GM18867 (cell line): ENCODE results near the gene BZW2.
A peak's percentile ranks its signal among the peaks of the same experiment; 100 is the strongest.
"Not testable (repeated sequence)": the region's sequence is repeated elsewhere in the genome, so short reads cannot be mapped to it uniquely, and the experiment has no call there.

Experiments
- ATAC-seq: cut with Tn5 transposase; IDR thresholded peaks from one replicate; pipeline ENCODE4 v1.9.1; 2021; ENCODE audit warnings: mild to moderate bottlenecking, moderate library complexity; ENCODE audit not compliant: unreplicated experiment

BZW2 gene

DNA sequence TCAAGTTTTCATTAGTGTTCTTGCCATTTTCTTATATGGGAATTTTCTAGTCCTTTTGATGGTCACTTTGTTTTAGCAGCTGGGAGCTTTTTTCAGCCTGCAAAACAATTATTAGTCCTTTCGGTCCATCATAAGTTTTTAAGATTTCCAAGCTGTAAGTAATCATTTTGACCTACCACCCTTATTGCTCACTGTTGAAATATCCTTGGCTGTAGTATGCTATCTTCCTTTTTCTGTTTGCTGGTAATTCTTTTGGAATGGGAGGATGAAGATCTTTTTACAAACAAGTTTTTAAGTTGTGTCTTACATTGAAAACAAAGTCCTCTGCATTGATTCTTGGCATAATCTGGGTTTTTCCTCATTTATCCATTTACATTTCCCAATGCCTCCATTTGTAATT lies 24.0 kb downstream of the BZW2 start:
- ATAC-seq = no peak

DNA sequence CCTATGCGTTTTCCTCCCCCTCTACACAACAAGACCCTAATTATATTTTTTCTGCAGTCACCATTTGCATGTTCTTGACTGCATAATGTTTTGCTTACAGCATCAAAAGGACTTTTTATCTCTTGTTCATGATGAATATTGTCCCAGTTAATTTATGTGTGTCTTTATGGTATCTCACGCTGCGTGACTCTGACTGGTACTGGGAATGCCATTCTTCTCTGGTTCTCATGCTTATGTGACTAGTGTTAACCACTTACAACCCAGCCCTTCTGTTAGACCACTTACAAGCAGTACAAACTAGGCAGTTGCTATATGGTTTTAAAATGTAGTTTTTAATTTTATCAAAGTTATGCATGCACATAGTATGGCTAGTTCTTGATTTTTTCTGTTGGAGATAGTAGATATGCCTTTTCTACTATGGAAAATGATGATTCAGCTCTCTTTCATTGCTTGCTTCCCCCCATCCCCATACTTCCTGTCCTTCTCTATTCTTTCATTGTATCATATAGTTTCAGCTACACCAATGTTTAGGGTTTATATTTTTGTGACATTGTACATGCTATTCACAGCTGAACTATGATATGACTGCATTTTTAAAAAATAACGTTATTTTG lies 24.9 kb downstream of the BZW2 start:
- ATAC-seq = no peak

DNA sequence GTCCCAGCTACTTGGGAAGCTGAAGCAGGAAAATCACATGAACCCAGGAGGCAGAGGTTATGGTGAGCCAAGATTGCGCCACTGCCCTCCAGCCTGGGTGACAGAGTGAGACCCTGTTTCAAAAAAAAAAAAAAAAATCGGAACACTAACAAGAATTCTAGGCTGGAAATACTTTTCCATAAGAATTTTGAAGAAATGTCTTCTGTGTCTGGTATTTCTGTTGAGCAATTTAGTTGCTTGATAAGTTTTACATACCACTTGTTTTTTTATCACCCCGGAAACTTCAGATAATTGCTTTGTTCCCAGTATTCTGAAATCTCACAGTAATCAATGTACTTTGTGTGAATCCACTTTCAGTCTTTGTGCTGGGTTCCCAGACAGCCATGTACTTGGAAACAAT lies 25.8 kb downstream of the BZW2 start:
- no peak for ATAC-seq

DNA sequence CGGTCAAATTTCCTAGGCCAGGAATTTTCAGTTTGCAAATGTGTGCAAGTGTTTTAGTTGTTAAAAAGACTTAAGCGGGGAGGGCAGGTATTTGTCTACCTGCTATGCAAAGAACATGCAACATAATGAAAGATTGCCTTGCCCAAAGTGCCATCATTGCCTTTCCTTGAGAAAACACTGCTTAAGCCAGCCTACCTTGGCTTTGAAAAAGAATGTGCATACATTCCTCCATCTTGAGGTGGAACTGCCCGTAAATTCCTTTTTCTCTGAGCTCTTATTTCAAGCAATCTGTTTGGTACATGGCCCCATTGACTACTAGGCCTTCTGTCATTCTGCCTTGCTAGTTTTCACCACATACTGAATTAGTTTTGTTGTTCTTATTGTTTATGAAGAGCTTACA lies 29.3 kb downstream of the BZW2 start:
- ATAC-seq = no peak

DNA sequence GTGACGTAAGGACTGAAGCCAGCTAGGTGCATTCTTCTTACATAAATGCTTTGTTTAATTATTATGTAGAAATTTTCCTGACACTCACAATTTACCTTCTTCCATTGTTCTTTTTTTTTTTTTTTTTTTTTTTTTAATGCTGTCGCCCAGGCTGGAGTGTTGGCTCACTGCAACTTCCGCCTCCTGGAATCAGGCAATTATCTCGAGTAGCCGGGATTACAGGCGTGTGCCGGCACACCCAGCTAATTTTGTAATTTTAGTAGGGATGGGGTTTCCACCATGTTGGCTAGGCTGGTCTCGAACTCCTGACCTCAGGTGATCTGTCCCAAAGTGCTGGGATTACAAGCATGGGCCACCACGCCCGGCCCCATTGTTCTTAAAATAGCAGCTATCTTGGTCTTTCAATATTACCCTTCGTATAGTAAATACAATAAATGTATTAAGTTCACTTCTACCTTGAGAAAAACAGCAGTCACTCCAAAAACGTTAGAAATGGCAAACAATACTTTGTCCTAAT lies 32.1 kb downstream of the BZW2 start:
- no peak for ATAC-seq

DNA sequence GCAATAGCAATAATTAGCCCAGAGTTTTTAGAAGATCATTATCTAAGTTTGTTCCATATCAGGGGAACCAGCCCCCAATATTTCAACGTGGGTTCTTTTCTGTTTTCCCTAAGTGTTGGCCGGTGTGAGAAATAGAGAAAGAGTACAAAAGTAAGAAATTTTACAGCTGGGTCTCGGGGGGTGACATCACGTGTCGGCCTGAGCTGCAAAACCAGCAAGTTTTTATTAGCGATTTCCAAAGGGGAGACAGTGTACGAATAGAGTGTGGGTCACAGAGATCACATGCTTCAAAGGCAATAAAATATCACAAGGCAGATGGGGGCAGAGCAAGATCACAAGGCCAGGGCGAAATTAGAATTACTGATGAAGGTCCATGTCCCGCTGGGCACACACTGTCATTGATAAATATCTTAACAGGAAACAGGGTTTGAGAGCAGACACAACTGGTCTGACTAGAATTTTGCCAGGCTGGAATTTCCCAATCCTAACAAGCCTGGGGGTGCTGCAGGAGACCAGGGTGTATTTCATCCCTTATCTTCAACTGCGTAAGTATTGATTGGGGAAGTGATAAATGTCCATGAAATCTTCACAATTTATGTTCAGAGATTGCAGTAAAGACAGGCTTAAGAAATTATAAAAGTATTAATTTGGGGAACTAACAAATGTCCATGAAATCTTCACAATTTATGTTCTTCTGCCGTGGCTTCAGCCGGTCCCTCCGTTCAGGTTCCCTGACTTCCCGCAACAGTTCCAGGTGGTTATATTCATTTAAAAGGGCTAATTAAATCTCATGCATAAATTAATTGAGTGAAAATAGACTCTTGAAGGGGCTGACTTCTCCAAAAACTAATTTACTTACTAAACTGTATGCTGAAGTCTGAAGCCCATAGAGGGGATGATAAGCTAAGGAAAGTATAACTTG lies 32.9 kb downstream of the BZW2 start:
- not testable (repeated sequence) for ATAC-seq

DNA sequence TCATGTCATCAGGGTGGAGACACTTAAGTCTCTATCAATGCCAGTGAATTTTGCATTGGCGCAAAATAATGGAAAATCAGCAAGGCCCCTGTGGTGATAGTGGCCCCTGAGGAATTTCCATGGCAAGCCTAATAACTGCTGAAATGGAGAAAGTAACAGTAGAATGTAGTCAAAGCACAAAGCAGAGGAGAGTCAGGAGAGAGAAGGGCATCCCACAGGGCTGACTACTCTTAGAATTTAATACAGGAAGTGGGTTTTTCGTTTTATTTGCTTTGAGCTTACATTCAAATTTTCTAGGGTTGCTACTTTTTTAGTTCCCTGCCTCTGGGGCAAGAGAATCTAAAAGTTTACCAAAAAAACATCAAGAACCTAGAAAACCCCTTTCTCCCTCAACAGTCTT lies 39.0 kb downstream of the BZW2 start:
- ATAC-seq = no peak

DNA sequence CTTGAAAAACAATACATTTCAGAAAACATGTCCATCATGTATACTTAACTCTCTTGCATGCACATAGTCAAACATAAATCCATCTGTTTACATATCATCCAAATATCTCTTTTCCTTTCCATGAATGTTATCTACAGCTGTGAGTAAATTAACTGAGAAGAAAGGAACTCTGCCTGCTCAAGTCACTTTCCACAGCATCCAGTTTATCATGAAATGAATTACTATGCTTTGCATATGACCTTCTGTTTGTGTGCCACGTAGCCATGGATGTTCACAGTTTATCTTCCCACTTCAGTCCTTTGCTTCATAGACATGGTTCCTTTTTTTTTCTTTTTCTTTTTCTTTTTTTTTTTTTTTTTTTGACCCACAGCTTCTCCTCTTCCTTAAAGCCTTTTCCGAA lies 39.6 kb downstream of the BZW2 start:
- no peak for ATAC-seq

DNA sequence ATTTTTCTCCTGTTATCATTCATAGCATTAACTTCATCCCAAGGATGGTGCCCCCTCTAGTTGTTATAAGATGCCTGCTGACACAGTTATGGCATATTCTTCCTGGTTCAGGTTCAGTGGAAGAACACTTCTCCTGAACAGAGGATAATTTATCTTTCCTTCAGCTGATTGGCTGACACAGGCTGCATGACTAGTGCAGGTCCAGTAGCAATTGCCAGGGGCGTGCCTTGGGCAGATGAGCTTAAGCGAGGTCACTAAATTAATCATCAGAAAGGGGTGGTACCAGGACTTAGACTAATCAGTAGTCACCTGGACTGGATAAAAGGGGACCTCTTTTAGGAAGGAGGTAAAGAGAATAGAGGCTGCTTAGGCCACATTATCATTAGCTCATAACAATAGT lies 42.3 kb downstream of the BZW2 start:
- no peak for ATAC-seq

DNA sequence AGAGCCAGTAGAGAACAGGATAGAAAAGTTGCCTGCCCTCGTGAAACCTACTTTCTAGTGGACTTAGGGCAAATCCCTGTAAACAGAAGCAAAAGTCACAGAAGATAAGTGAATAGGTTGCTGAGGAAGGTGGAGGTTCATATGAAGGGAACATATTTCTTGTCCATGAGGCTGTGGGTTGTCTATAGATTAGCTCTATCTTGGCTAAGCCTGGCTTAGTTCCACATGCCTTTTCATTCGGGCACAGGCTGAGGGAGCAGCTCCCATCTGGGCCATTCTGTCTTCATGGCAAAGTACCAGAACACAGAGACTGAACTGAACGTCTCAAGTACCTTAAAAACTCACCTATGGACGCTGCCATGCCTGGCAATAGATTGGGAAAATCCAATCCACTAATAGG lies 45.3 kb downstream of the BZW2 start:
- no peak for ATAC-seq

DNA sequence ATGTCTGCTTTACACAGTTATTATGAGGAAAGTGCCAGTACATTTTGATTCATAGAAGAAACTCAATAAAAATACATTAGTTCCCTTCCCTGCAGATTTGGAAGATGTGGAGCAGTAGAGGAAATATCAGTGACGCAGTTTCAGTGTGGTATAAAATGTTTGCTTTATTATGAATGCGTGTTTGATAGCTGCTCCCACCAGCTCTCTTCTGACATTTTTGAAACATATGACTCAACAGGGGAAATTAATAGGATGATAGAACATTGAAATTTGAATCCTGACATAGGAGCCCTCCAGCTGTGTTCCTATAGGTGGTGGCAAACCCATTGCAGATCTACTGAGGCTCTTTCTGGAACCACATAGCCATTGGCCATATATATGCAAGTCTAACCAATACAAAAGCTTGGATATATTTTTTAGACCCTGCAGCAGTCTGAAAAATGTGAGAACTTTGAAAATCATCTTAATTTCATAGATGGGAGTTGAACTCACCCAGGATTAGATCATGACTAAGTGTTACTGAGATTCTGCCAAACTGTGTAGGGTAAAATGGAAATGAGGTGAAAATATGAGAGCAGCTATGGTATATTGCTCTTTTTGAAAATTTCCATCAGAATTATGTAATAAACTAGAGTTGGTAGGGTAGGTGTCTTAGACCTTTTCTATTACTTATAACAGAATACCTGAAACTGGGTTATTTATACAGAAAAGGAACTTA lies 47.8 kb downstream of the BZW2 start:
- ATAC-seq = no peak

DNA sequence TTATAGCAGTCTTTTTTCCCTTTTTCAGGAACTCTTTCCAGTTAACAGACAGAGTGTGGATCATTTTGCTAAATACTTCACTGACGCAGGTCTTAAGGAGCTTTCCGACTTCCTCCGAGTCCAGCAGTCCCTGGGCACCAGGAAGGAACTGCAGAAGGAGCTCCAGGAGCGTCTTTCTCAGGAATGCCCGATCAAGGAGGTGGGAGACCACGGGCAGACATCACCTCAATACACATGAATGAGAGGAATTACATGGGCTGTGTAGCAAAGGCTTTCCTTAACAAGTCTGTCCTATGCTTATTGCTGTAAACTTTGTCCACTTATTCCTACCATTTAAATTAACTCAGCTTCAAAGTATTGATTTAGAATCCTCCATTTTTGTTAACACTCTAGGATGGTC lies 48.8 kb downstream of the BZW2 start:
- no peak for ATAC-seq

DNA sequence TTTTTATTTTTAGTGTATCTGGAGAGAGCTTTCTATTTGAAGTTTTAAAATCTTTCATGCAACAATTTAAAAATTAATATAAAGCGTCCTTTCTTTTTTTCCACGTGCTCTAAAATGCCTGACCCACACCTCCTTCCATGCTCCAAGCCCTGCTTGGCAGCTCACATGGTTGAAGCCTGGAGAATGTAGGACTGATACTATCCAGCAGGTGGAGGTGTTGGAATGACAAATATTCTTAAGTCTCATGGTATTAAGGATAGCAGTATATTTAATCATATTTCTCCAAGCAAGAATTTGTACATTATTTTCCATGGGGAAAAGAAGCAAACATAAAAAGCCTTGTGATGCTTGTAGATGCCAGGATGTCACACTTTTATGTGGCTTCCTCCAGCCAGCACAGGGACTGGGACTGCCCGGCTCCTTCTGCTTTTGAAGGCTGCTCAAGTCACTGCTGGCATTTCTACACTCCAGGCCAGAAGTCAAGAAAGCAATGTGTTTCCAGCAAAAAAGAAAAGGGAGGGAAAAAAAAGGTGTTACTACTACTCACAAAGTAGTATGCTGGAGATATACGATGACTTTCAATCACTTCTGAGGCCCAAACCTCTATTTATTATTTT lies 49.7 kb downstream of the BZW2 start:
- ATAC-seq = peak; percentile 56

DNA sequence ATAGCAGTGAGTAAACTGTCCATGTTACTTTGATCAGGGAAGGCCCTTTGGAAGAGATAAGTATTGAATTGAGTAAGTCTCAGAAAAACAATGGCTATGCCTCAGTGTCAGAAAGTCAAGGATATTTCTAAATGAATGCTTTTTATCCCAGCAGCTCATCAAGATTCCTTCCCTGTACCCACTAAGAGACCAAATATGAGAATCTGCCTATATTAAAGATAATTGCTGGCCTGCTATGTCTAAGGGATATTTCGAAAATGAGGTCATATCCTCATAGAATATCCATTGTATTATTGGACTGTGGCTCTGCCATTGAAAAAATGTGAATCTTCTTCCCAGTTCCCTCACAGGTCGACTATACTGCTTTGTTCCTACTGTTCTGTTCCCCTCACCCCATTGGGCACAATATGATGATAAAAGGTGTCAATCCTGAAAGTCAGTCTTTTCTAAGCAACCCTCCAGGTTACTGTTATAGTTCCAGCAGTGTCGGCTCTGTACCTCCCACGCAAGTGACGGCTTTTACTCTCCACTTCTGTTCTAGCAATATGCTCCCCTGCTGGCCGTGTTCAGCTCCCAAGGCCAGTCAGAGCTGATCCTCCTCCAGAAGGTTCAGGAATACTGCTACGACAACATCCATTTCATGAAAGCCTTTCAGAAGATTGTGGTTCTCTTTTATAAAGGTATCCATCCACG lies 51.7 kb downstream of the BZW2 start:
- ATAC-seq = no peak

DNA sequence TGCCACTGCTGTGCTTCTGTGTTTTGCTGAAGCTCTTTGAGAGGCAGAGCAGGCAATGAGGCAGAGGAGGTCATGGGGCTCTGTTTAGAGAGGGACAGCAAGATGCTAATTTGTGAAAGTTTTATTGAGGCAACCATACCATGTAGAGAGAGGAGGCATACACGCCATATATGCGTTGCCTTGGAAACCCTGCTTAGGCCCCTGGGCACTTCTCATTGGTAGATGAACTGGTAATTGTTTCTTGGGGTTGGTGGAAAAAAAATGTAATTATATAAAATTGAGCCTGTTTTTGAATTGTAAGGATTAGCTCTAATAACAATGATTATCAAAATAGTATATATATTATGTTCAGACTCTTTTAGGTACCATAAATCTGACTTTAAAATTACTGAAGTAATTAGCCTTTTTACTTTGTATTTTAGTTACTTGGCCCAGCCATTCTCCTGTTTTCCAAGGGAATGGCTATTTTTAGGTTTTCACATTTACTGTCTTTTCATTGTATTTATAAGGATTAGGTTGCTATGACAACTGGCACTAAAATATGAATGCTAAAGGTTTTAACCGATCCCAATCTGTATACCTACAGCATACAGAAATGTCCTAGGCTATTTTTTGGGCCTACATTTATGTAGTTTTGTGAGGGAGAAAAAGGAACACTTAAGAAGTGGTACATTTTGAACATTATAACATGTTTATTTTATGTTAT lies 52.4 kb downstream of the BZW2 start:
- ATAC-seq = no peak

DNA sequence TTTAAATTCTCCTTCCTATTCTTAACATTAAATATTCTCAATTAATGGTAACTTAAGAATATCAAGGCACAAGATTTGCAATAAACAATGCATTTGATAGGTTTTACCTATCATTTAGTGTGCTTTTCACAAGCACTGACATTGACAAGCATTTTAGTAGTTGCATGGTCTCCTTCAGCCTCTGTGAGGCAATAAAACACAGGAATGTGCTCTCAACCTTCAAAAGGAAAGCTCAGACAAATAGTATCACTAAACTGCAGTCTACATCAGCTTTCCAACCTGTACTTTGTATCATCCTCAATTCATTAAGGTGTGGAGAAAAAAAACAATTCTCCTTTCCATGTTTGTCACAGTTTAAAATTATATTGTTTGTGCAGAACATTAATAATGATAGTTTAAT lies 56.5 kb downstream of the BZW2 start:
- ATAC-seq = no peak

DNA sequence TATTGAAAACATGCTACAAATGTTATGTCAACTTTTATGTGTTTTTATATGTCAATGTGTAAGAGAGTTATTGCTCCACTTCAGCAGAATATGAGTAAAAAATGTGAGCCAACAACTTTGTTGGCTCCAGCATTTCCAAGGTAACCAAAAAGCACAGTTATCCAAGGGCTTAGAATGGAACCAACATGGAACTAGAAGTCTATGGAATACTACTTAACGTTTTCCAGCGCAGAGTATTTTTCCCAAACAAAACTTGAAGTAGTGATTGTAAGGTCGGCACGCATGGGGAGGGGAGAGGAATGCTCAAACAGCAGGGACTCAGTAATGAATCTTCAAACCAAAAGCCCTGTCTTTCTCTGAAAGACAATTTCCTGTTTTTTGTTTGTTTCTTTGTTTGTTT lies 62.5 kb downstream of the BZW2 start:
- no peak for ATAC-seq

DNA sequence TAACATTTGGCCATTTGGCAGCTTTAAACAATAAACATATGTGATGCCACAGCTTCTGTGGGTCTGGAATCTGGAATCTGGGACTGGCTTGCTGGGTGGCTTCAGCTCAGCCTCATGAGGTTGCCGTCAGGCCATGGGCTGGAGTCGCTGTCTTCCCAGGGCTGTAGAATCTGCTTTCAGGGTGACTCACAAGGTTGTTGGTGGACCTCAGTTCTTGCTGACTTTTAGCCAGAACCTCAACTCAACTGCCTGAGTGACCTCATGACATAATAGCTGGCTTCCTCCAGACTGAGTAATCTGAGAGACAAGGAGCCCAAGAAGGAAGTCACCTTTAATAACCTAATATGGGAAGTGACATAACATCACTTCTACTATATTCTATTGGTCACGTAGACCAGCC lies 63.0 kb downstream of the BZW2 start:
- no peak for ATAC-seq

DNA sequence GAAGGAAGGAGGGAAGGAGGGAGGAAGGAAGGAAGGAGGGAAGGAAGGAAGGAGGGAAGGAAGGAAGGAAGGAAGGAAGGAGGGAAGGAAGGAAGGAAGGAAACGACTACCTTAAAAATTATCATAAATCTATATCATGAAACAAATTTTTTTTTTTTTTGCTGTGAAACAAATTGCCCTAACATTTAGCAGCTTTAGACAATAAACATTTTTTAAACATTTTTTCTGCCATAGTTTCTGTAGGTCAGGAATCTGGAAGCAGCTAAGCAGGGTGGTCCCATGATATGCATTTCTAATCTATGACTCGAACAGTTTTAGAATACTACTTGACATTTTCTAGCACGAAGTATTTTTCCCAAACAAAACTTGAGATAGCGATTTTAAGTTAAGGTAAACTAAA lies 64.7 kb downstream of the BZW2 start:
- no peak for ATAC-seq

DNA sequence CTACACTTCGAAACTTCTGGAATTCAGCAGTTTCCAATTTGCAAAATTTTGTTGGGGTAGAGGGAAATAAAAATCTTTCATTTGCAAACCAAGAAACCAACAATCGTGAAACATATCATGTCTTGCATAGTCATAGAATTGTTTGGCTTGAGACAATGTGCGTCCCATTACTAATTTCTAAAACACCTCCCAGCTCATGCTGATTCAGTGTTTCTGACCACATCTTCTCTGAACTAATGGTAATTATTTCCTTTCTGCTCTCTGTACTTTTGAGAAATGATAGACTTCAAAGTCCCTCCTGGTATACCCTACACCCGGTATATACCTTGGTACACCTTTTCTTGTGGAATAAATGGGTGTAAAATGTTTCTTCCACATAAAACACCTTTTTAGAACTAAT lies 65.7 kb downstream of the BZW2 start:
- ATAC-seq = no peak
